Measurements from ENCODE around the gene HEATR3.

GRCh38 chr16:50058091-50058771 lies 7.5 kb upstream of the HEATR3 start:
- TF ChIP-seq CTCF (conservative IDR thresholded peaks at IDR 0.05 in 1 of 2, IDR thresholded peaks at IDR 0.05 in 1 of 2; ENCODE audit: low read depth in 1 of 2, low read length in 2 of 2) (no peak), EZH2 (IDR thresholded peaks at IDR 0.05; ENCODE audit: low read length, missing control alignments) (no peak)
